Measurements from ENCODE around the gene CD3D. TPM values are rescaled to one million over a fixed set of nuclear protein-coding genes. Genes with fewer than 3 reads are reported as not detected.

CD3D gene
- total and polyA plus RNA-seq, 2 donors (not counting 1 experiment from before 2014, with no cell fraction given) = 0.79 to 1.7 TPM

DNA sequence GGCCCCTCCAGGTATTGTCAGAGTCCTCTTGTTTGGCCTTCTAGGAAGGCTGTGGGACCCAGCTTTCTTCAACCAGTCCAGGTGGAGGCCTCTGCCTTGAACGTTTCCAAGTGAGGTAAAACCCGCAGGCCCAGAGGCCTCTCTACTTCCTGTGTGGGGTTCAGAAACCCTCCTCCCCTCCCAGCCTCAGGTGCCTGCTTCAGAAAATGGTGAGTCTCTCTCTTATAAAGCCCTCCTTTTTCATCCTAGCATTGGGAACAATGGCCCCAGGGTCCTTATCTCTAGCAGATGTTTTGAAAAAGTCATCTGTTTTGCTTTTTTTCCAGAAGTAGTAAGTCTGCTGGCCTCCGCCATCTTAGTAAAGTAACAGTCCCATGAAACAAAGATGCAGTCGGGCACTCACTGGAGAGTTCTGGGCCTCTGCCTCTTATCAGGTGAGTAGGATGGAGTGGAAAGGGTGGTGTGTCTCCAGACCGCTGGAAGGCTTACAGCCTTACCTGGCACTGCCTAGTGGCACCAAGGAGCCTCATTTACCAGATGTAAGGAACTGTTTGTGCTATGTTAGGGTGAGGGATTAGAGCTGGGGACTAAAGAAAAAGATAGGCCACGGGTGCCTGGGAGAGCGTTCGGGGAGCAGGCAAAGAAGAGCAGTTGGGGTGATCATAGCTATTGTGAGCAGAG lies 37.8 kb downstream of the CD3D start, which contains the start of gene CD3E:
CD3E (plus strand) TSS at position 163 of the 681 bp plus-strand sequence; CDS start at position 386, 223 bp downstream.
- Histone ChIP-seq H3K9ac (ENCODE audit: low read length) (no peak within 1 kb of the TSS), H3K79me2 (ENCODE audit: control insufficient read depth, insufficient read depth, low read length) (no peaks in the 10 kb centered on the region), H3K4me3 (ENCODE audit: control extremely low read depth in 1 of 5, extremely low read depth in 1 of 5, insufficient read depth in 1 of 5, low read depth in 2 of 5, low read length in 4 of 5) (peak within 1 kb of the TSS in 1 of 5 experiments; percentile 15), H3K4me2 (replicated peaks; ENCODE audit: low read depth, low read length, poor library complexity, severe bottlenecking) (no peak within 1 kb of the TSS), H4K20me1 (ENCODE audit: control insufficient read depth, insufficient read depth, low read length, poor library complexity, severe bottlenecking) (no peaks in the 10 kb centered on the region), H3K9me3 (ENCODE audit: control extremely low read depth in 1 of 3, control insufficient read depth in 2 of 3, insufficient read depth in 1 of 3, low read length in 2 of 3) (no peaks in the 10 kb centered on the region), H3K4me1 (ENCODE audit: control insufficient read depth in 2 of 2, insufficient read depth in 2 of 2, low read length in 2 of 2) (peaks cover 4 to 5% of the 10 kb centered on the region in 2 donors), H3K36me3 (replicated peaks in 1 of 2; ENCODE audit: control extremely low read depth in 1 of 2, control insufficient read depth in 1 of 2, extremely low read depth in 1 of 2, insufficient read depth in 2 of 2, low read length in 1 of 2) (no peaks in the 10 kb centered on the region), H3K27me3 (replicated peaks in 1 of 4; ENCODE audit: control extremely low read depth in 1 of 4, control insufficient read depth in 3 of 4, insufficient read depth in 4 of 4, low read length in 3 of 4) (no peaks in the 10 kb centered on the region), H2AFZ (ENCODE audit: insufficient read depth, low read depth, low read length, poor library complexity, severe bottlenecking) (peak within 1 kb of the TSS; percentile 29), H3K27ac (ENCODE audit: low read length in 2 of 2) (no peak within 1 kb of the TSS)
- intact Hi-C loops (cut with micrococcal nuclease) = no loop called here
- Mint-ChIP-seq H3K4me3 (no peak within 1 kb of the TSS), H3K4me1 (peaks cover 11% of the 10 kb centered on the region), H3K9me3 (ENCODE audit: insufficient read depth) (no peaks in the 10 kb centered on the region), H3K27ac (no peak within 1 kb of the TSS), H3K27me3 (peaks cover 5% of the 10 kb centered on the region)
- TF ChIP-seq, protein P1, sequence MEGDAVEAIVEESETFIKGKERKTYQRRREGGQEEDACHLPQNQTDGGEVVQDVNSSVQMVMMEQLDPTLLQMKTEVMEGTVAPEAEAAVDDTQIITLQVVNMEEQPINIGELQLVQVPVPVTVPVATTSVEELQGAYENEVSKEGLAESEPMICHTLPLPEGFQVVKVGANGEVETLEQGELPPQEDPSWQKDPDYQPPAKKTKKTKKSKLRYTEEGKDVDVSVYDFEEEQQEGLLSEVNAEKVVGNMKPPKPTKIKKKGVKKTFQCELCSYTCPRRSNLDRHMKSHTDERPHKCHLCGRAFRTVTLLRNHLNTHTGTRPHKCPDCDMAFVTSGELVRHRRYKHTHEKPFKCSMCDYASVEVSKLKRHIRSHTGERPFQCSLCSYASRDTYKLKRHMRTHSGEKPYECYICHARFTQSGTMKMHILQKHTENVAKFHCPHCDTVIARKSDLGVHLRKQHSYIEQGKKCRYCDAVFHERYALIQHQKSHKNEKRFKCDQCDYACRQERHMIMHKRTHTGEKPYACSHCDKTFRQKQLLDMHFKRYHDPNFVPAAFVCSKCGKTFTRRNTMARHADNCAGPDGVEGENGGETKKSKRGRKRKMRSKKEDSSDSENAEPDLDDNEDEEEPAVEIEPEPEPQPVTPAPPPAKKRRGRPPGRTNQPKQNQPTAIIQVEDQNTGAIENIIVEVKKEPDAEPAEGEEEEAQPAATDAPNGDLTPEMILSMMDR (IDR thresholded peaks at IDR 0.05) = no peak
- no peak for TF ChIP-seq EZH2 (IDR thresholded peaks at IDR 0.05; ENCODE audit: borderline replicate concordance, insufficient read depth, low read depth, low read length, poor library complexity, severe bottlenecking)
- DNase-seq = no peak
- POLR2A ChIA-PET = no interaction called here
- ATAC-seq (ENCODE audit: low read depth) = no peak
- 64% methylated on average over 5 of the region's 8 CpGs for WGBS (ENCODE audit: insufficient coverage)
- CTCF ChIA-PET = interaction anchor here (1.4 to 2.0 kb wide), 2 partner anchors 9 to 106 kb away, joined by 4 to 7 read pairs; no protein-coding TSS in a partner anchor

DNA sequence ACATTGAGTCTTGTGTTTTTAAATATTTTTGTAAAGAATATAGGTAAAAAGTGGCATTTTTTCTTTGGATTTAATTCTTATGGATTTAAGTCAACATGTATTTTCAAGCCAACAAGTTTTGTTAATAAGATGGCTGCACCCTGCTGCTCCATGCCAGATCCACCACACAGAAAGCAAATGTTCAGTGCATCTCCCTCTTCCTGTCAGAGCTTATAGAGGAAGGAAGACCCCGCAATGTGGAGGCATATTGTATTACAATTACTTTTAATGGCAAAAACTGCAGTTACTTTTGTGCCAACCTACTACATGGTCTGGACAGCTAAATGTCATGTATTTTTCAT lies 38.3 kb downstream of the CD3D start:
- no peaks in the 10 kb centered on the region for H3K27me3 ChIP-seq (replicated peaks in 1 of 4; ENCODE audit: control extremely low read depth in 1 of 4, control insufficient read depth in 3 of 4, insufficient read depth in 4 of 4, low read length in 3 of 4)
- Mint-ChIP-seq H3K27ac (no peak overlapping the region), H3K9me3 (ENCODE audit: insufficient read depth) (no peaks in the 10 kb centered on the region), H3K4me3 (no peak overlapping the region), H3K4me1 (peaks cover 11% of the 10 kb centered on the region), H3K27me3 (peaks cover 5% of the 10 kb centered on the region)
- DNase-seq = no peak
- ChIA-PET CTCF (interaction anchor here (2.0 kb wide), 1 partner anchor 9 kb away, joined by 7 read pairs; no protein-coding TSS in a partner anchor), POLR2A (no interaction called here)
- intact Hi-C loops (cut with micrococcal nuclease) = no loop called here
- H3K4me2 ChIP-seq (replicated peaks; ENCODE audit: low read depth, low read length, poor library complexity, severe bottlenecking) = no peak overlapping the region
- TF ChIP-seq, protein P1 (IDR thresholded peaks at IDR 0.05) = no peak
- TF ChIP-seq EZH2 (IDR thresholded peaks at IDR 0.05; ENCODE audit: borderline replicate concordance, insufficient read depth, low read depth, low read length, poor library complexity, severe bottlenecking) = no peak
- H3K36me3 ChIP-seq (replicated peaks in 1 of 2; ENCODE audit: control extremely low read depth in 1 of 2, control insufficient read depth in 1 of 2, extremely low read depth in 1 of 2, insufficient read depth in 2 of 2, low read length in 1 of 2) = no peaks in the 10 kb centered on the region
- peaks cover 4 to 5% of the 10 kb centered on the region in 2 donors for H3K4me1 ChIP-seq (ENCODE audit: control insufficient read depth in 2 of 2, insufficient read depth in 2 of 2, low read length in 2 of 2)
- H2AFZ ChIP-seq (ENCODE audit: insufficient read depth, low read depth, low read length, poor library complexity, severe bottlenecking) = peak overlapping the region; percentile 20
- H3K27ac ChIP-seq (ENCODE audit: low read length in 2 of 2) = no peak overlapping the region
- H3K9ac ChIP-seq (ENCODE audit: low read length) = no peak overlapping the region
- H3K9me3 ChIP-seq (ENCODE audit: control extremely low read depth in 1 of 3, control insufficient read depth in 2 of 3, insufficient read depth in 1 of 3, low read length in 2 of 3) = no peaks in the 10 kb centered on the region
- 0% methylated on average over 1 of the region's 1 CpG for WGBS (ENCODE audit: insufficient coverage)
- no peaks in the 10 kb centered on the region for H3K79me2 ChIP-seq (ENCODE audit: control insufficient read depth, insufficient read depth, low read length)
- no peak for ATAC-seq (ENCODE audit: low read depth)
- no peak overlapping the region for H3K4me3 ChIP-seq (ENCODE audit: control extremely low read depth in 1 of 5, extremely low read depth in 1 of 5, insufficient read depth in 1 of 5, low read depth in 2 of 5, low read length in 4 of 5)
- H4K20me1 ChIP-seq (ENCODE audit: control insufficient read depth, insufficient read depth, low read length, poor library complexity, severe bottlenecking) = no peaks in the 10 kb centered on the region

All from B cell (primary cell).